Measurements from ENCODE around the gene ASTL.

GRCh38 chr2:96123290-96123689, 15.0 kb downstream of the ASTL start:
- TF ChIP-seq, protein P1, sequence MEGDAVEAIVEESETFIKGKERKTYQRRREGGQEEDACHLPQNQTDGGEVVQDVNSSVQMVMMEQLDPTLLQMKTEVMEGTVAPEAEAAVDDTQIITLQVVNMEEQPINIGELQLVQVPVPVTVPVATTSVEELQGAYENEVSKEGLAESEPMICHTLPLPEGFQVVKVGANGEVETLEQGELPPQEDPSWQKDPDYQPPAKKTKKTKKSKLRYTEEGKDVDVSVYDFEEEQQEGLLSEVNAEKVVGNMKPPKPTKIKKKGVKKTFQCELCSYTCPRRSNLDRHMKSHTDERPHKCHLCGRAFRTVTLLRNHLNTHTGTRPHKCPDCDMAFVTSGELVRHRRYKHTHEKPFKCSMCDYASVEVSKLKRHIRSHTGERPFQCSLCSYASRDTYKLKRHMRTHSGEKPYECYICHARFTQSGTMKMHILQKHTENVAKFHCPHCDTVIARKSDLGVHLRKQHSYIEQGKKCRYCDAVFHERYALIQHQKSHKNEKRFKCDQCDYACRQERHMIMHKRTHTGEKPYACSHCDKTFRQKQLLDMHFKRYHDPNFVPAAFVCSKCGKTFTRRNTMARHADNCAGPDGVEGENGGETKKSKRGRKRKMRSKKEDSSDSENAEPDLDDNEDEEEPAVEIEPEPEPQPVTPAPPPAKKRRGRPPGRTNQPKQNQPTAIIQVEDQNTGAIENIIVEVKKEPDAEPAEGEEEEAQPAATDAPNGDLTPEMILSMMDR (IDR thresholded peaks at IDR 0.05; ENCODE audit: low read depth, low read length), result no peak
- no peak for TF ChIP-seq POLR2A (IDR thresholded peaks at IDR 0.05; ENCODE audit: extremely low read depth, insufficient read length)
- no peak for TF ChIP-seq MAX (IDR thresholded peaks at IDR 0.05; ENCODE audit: low read depth, low read length)
- TF ChIP-seq MYC (IDR thresholded peaks at IDR 0.05; ENCODE audit: low read depth, low read length), result no peak

Data from NB4 (cell line).